Astrocyte (in vitro differentiated cells and primary cell): Measurements from ENCODE around the gene ASXL1. TPM values are rescaled to one million over a fixed set of nuclear protein-coding genes. Genes with fewer than 3 reads are reported as not detected.

Source experiments
- DNase-seq: peaks from one replicate; pipeline ENCODE4 v3.0.0-alpha.2; 2010; ENCODE audit warnings: low read depth
- FAIRE-seq: peaks from 2 replicates; lab custom pipeline; 2011; peaks lifted over from hg19 to GRCh38; lab: Jason Lieb, UNC
- H2AFZ ChIP-seq: 2 replicates; pipeline ENCODE4 v1.6.0; 2012; ENCODE audit warnings: low read depth, low read length, inconsistent platforms
- H3K27ac ChIP-seq: 2 replicates; pipeline ENCODE4 v1.5.1; 2011; ENCODE audit warnings: low read depth, low read length, inconsistent platforms
- H3K27me3 ChIP-seq: 2 replicates; pipeline ENCODE4 v1.6.0; 2011; ENCODE audit warnings: low read length, inconsistent platforms; ENCODE audit not compliant: insufficient read depth
- H3K36me3 ChIP-seq: 2 replicates; pipeline ENCODE4 v1.5.1; 2011; ENCODE audit warnings: low read length, inconsistent platforms; ENCODE audit not compliant: insufficient read depth
- H3K4me1 ChIP-seq: 2 replicates; pipeline ENCODE4 v1.5.1; 2011; ENCODE audit warnings: low read length, inconsistent platforms; ENCODE audit not compliant: insufficient read depth
- H3K4me2 ChIP-seq: 2 replicates; pipeline ENCODE4 v1.6.0; 2012; ENCODE audit warnings: low read length, inconsistent platforms
- H3K4me3 ChIP-seq: 2 replicates; pipeline ENCODE4 v1.5.1; 2011; ENCODE audit warnings: low read depth, mild to moderate bottlenecking, low read length, inconsistent platforms; ENCODE audit not compliant: insufficient read depth
- H3K79me2 ChIP-seq: 2 replicates; pipeline ENCODE4 v1.6.0; 2012; ENCODE audit warnings: mild to moderate bottlenecking, low read length, inconsistent platforms; ENCODE audit not compliant: insufficient read depth
- H3K9ac ChIP-seq: 2 replicates; pipeline ENCODE4 v1.6.0; 2012; ENCODE audit warnings: mild to moderate bottlenecking, low read length, inconsistent platforms
- H3K9me3 ChIP-seq: 2 replicates; pipeline ENCODE4 v1.5.1; 2012; ENCODE audit warnings: low read depth, mild to moderate bottlenecking, low read length, inconsistent platforms; ENCODE audit not compliant: insufficient read depth
- H4K20me1 ChIP-seq: 2 replicates; pipeline ENCODE4 v1.6.0; 2012; ENCODE audit warnings: low read length, inconsistent platforms; ENCODE audit not compliant: insufficient read depth
- H3K27ac Mint-ChIP-seq: one replicate; pipeline ENCODE4 v1.8.0; 2021; ENCODE audit warnings: mild to moderate bottlenecking, mixed read lengths; ENCODE audit not compliant: unreplicated experiment
- H3K27me3 Mint-ChIP-seq: one replicate; pipeline ENCODE4 v1.8.0; 2021; ENCODE audit warnings: low read depth, mixed read lengths; ENCODE audit not compliant: unreplicated experiment
- H3K36me3 Mint-ChIP-seq: one replicate; pipeline ENCODE4 v1.8.0; 2021; ENCODE audit warnings: low read depth, mixed read lengths; ENCODE audit not compliant: unreplicated experiment
- H3K4me1 Mint-ChIP-seq: one replicate; pipeline ENCODE4 v1.8.0; 2021; ENCODE audit warnings: low read depth, mixed read lengths; ENCODE audit not compliant: unreplicated experiment
- H3K4me3 Mint-ChIP-seq: one replicate; pipeline ENCODE4 v1.8.0; 2021; ENCODE audit warnings: mild to moderate bottlenecking, moderate library complexity, mixed read lengths; ENCODE audit not compliant: unreplicated experiment
- H3K9me3 Mint-ChIP-seq: one replicate; pipeline ENCODE4 v1.8.0; 2021; ENCODE audit warnings: mild to moderate bottlenecking, mixed read lengths; ENCODE audit not compliant: unreplicated experiment
- EZH2 ChIP-seq: IDR thresholded peaks from 2 replicates; pipeline ENCODE4 v1.6.1; 2012; ENCODE audit warnings: mild to moderate bottlenecking, low read length, inconsistent platforms; ENCODE audit not compliant: insufficient read depth
- total RNA-seq: library from RNA; stranded (reverse); gene quantifications from 2 replicates; pipeline ENCODE4 v1.2.1, GENCODE V29; 2021
- TF ChIP-seq, protein P1 (sequence below): IDR thresholded peaks from 2 replicates; pipeline ENCODE4 v1.5.1; 2011; ENCODE audit warnings: low read depth, mild to moderate bottlenecking, inconsistent platforms, low read length, moderate library complexity; ENCODE audit not compliant: insufficient read depth

Gene ASXL1
- total RNA-seq, 1 donor from 2014 or later, result 62.4 TPM

- Histone ChIP-seq H3K4me3 (no peak overlapping the region), H3K9ac (no peak overlapping the region), H3K4me2 (no peak overlapping the region), H2AFZ (no peak overlapping the region), H3K27me3 (no peaks in the 10 kb centered on the region), H3K79me2 (peaks cover 82% of the 10 kb centered on the region), H4K20me1 (peaks cover 49% of the 10 kb centered on the region), H3K4me1 (no peaks in the 10 kb centered on the region), H3K36me3 (no peaks in the 10 kb centered on the region), H3K27ac (no peak overlapping the region), H3K9me3 (no peaks in the 10 kb centered on the region)
- DNase-seq (no peak), FAIRE-seq (no peak)
- TF ChIP-seq, protein P1, sequence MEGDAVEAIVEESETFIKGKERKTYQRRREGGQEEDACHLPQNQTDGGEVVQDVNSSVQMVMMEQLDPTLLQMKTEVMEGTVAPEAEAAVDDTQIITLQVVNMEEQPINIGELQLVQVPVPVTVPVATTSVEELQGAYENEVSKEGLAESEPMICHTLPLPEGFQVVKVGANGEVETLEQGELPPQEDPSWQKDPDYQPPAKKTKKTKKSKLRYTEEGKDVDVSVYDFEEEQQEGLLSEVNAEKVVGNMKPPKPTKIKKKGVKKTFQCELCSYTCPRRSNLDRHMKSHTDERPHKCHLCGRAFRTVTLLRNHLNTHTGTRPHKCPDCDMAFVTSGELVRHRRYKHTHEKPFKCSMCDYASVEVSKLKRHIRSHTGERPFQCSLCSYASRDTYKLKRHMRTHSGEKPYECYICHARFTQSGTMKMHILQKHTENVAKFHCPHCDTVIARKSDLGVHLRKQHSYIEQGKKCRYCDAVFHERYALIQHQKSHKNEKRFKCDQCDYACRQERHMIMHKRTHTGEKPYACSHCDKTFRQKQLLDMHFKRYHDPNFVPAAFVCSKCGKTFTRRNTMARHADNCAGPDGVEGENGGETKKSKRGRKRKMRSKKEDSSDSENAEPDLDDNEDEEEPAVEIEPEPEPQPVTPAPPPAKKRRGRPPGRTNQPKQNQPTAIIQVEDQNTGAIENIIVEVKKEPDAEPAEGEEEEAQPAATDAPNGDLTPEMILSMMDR, result no peak
- TF ChIP-seq EZH2, result no peak
- Mint-ChIP-seq H3K4me3 (no peak overlapping the region), H3K4me1 (peaks cover 11% of the 10 kb centered on the region), H3K36me3 (no peaks in the 10 kb centered on the region), H3K27ac (no peak overlapping the region), H3K27me3 (no peaks in the 10 kb centered on the region), H3K9me3 (no peaks in the 10 kb centered on the region)
Measured at GRCh38 chr20:32418376-32418775, 60.2 kb downstream of the ASXL1 start.

GRCh38 chr20:32421290-32421689, 63.2 kb downstream of the ASXL1 start:
- TF ChIP-seq, protein P1, result no peak
- Histone ChIP-seq H3K79me2 (peaks cover 77% of the 10 kb centered on the region), H3K4me3 (no peak overlapping the region), H3K9me3 (no peaks in the 10 kb centered on the region), H3K27ac (no peak overlapping the region), H4K20me1 (peaks cover 51% of the 10 kb centered on the region), H3K36me3 (no peaks in the 10 kb centered on the region), H3K27me3 (no peaks in the 10 kb centered on the region), H3K4me2 (no peak overlapping the region), H3K4me1 (no peaks in the 10 kb centered on the region), H3K9ac (no peak overlapping the region), H2AFZ (no peak overlapping the region)
- Mint-ChIP-seq H3K27ac (no peak overlapping the region), H3K4me1 (no peaks in the 10 kb centered on the region), H3K36me3 (no peaks in the 10 kb centered on the region), H3K4me3 (no peak overlapping the region), H3K27me3 (no peaks in the 10 kb centered on the region), H3K9me3 (no peaks in the 10 kb centered on the region)
- FAIRE-seq (peak; percentile 20), DNase-seq (no peak)

DNA sequence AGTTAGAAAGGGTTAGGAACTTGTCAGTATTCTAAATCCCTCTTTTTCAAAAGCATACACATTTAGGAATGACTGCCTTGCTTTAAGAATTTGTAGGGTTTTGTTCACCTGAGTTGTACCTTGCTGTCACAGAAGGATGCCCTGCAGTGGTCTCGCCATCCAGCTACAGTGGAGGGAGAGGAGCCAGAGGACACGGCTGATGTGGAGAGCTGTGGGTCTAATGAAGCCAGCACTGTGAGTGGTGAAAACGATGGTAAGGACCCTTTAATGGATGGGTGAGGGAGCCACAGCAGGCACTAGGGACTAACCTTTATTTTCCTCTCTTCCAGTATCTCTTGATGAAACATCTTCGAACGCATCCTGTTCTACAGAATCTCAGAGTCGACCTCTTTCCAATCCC, 69.9 kb downstream of the ASXL1 start:
- H2AFZ ChIP-seq, result no peak overlapping the region
- H4K20me1 ChIP-seq, result peaks cover 67% of the 10 kb centered on the region
- no peaks in the 10 kb centered on the region for H3K27me3 Mint-ChIP-seq
- FAIRE-seq, result no peak
- DNase-seq, result no peak
- TF ChIP-seq, protein P1, result no peak
- TF ChIP-seq EZH2, result no peak
- peaks cover 43% of the 10 kb centered on the region for H3K36me3 ChIP-seq
- H3K9me3 Mint-ChIP-seq, result no peaks in the 10 kb centered on the region
- H3K4me3 ChIP-seq, result no peak overlapping the region
- H3K9ac ChIP-seq, result no peak overlapping the region
- H3K27ac Mint-ChIP-seq, result no peak overlapping the region
- no peaks in the 10 kb centered on the region for H3K4me1 Mint-ChIP-seq
- no peaks in the 10 kb centered on the region for H3K9me3 ChIP-seq
- H3K27me3 ChIP-seq, result no peaks in the 10 kb centered on the region
- H3K4me1 ChIP-seq, result no peaks in the 10 kb centered on the region
- no peak overlapping the region for H3K4me3 Mint-ChIP-seq
- H3K4me2 ChIP-seq, result no peak overlapping the region
- H3K36me3 Mint-ChIP-seq, result peaks cover 23% of the 10 kb centered on the region
- peaks cover 42% of the 10 kb centered on the region for H3K79me2 ChIP-seq
- H3K27ac ChIP-seq, result no peak overlapping the region
